HG02571 (cell line): Measurements from ENCODE around the gene C9orf43.

Source experiments
- ATAC-seq: cut with Tn5 transposase; IDR thresholded peaks from one replicate; pipeline ENCODE4 v1.9.1; 2021; ENCODE audit warnings: mild to moderate bottlenecking, moderate library complexity; ENCODE audit not compliant: unreplicated experiment

Gene C9orf43

DNA sequence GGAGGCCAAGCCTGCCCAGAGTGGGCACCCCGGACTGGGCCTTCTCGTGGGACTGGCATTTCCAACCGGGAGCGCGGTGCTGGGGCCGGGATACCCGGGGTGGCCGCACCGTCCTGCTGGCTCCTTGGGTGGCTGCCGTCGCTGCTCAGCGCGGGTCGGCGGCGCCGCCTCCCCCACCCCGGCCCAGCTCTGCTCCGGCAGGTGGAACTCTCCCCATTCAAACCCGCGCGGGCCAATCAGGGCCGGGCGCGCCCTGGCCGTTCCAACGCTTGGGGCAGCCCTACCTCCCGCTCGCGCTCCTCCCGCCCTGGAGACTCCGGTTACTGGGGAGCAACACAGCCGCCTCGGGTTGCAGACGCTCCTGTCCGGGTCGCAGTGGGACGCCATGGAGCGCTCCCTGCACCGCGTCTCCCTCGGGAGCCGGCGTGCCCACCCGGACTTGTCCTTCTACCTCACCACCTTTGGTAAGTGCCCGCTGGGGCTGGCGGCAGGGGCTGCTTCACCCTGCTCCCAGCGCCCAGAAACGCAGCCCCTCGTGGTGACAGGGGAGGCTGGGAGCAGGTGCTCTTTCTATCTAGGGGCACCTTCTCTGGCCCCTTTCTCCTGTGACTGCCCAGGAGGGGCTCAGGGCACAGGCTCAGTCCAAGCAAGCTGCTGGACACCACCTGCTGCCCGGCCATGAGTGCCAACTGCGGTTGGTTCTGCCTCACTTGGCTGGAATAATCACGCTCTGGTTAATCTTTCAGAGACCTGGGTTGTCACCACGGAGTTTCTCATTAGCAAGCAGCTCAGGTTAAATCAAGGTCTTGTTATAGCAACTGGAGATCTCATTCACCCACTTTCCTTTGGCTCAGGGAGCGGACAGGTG lies 53.1 kb downstream of the C9orf43 start, which contains the start of gene RGS3:
TSS of gene RGS3 (plus strand) at position 310 of the 868 bp plus-strand sequence. CDS start at position 386, 76 bp downstream.
- ATAC-seq = no peak

DNA sequence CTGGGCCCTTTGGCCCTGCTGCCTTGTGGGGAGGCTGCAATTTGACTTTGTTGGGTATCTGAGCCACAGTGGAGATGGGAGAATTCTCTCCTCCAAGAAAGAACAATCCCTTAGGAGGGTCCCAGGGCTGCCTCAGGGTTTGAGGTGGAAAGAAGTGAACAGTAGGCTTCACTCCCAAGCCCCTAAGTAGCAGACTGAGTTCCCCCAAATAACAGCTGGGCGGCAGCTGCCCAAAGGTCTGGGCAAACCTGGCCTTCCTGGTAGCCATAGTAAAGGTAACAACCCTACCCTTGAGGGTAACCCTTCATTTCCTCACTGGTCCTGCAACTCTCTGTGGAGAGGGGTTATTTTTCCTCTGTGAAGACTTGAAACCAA lies 53.7 kb downstream of the C9orf43 start:
- no peak for ATAC-seq

DNA sequence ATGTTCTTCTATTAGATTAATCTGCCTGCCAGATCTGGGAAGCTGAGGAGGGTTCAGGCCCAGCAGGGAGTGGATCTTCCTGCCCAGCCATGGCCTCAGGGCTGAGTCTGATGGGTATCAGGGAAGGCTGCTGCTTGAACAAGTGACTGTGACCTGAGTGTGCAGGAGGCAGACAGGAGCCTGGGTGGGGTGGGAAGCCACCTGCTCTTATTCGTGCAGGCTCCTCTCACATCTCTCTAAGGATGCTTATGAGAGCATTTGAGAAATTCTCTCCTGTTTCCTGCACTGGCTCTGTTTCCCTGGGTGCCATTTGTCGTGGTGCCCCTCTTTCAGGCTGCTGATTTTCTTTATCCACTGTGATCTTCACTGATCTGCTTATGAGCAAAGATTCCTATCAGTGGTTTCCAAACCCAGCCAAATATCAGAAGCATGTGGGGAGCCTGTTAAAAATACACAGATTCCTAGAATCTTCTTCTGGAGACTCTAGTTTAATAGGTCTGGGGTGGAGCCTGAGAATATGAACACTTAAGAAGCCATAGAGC lies 55.1 kb downstream of the C9orf43 start:
- ATAC-seq = no peak

DNA sequence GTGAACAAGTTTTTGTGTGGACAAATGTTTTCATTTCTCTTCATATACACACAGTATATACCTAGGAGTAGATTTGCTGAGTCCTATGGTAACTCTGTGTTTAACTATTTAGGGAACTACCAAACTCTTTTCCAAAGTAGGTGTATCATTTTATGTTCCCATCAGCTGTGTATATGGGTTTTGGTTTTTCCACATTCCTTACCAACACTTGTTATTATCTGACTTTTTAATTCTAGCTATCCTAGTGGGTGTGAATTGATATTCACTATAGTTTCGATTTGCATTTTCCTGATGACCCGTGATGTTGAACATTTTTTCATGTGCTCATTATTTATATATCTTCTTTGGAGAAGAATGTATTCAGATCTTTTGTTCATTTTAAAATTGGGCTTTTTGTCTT lies 56.6 kb downstream of the C9orf43 start:
- no peak for ATAC-seq

DNA sequence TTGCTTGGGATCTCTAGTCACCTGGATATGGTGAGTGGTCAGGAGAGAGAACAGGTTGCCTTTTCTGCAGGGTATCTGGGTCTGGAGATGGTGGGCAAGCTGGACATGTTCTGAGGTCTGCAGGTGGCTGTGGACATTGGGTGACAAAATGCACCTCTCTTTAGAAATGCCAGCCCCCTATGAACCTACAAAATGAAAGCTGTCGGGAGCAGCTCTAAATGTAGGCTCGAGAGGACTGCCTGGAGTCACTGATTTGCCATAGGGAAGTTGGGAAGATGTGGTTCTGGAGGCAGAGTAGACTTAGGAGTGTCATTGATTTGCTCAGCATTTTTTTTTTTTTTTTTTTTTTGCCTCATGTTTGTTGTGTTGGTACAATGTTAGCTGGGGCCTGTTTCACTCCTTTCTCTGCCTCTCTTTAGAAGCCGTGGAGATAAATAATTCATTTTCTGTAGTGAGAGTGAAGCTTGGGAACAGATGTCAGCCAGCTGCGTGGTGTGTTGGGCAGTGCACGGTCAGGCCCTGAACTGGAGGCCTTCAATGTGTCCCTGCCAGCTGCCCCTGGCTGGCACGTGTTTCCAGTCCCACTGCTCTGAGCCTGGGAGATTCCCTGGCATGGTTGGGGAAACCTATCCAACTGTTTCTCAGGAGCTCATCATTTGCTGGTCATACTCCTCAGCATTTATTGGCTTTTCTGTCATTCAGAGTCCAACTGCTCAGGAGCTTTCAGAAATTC lies 58.3 kb downstream of the C9orf43 start:
- no peak for ATAC-seq

DNA sequence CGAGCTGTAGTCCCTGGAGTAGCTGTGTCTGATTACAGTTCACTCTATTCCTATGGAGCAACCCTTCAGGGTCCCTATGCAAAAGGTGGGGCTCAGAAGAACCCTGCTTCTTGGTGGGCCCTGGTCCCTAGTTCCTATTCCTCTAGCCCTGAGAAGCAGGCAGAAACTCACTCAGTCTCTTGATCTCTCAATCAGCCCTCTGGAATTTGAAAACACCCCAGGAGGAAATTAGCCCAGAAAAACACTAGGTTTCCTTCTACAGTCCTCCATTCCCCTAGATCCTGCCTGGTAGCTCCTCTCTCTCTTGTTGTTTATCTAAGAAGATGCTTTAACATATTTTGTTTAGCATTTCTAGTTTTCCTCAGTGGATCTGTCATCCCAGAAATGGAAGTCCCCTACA lies 60.6 kb downstream of the C9orf43 start:
- no peak for ATAC-seq

DNA sequence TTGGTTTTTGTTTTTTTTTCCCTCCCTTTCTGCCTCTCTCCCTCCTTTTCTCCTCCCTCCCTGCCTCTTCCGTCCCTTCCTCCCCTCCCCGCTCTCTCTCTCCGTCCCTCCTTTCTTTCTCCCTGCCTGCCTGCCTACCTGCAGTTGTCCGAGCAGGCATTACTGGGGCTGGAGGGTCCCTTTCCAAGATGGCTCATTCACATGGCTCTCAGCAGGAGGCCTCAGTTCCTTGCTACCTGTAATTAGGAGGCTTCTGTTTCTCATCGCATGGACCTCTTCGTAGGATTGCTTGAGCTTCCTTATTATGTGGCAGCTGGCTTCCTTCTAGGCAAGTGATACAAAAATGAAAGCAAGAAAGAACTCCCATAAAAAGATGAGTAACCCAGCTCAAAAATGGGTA lies 61.0 kb downstream of the C9orf43 start:
- no peak for ATAC-seq

DNA sequence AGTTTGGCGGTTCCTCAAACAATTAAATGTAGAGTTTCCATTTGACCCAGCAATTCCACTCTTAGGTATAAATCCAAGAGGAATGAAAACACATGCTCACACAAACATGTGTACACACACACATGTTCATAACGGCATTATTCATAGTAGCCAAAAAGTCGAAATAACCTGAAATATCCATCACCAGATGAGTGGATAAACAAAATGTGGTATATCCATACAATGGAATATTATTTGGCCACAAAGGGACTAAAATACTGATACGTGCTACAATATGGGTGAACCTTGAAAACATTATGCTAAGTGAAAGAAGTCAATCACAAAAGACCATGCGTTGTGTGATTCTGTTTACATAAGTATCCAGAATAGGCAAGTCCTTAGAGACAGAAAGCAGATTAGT lies 61.7 kb downstream of the C9orf43 start:
- ATAC-seq = no peak

DNA sequence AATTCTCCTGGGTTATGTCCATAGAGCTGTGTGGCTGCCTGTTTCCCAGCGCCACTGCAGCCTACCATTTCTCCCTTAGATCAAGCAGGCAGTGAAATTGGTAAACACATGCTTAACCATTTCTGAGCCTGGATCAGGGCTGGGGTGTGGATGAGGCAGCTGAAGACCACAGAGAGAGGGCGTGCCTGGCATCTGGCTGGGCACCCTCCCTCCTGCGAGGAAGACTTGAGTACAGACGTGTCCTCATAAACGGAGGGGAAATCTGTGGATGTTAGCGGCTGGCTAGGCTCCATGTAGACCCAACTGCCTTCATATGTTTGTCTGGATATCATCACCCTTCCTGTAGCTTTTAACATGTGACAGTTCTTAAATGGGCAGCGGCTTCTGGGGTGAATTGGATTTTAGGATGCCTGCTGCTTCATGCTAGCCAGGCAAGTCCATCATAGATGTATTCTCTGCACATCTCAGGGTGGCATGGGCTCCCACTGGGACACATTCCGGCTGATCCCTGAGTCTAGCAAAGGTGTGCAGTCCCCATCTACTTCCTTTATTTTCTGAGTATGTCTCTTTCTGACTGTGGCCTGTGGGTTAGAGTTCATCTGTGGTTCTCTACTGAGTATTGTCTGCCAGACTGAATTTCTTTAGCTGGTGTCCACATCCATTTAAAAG lies 63.9 kb downstream of the C9orf43 start:
- no peak for ATAC-seq

DNA sequence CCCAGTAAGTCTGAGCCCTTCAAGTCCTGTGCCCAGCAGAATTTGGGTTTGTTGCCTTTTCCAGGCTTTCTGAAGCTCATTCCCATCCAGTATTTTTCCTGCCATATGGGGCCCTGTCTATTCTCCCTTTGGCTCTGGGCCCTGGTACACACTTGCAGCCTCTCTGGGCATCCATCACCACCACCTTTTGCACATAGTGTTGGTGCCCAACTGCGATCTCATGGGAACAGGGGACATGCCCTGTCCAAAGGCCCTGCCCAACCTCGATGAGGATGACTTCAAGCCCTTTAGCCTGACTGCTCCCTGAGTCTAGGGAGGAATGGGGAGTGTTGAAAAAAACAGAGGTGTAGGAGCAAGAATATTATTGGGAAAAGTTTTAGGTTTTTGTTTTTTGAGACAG lies 64.5 kb downstream of the C9orf43 start:
- ATAC-seq = no peak

DNA sequence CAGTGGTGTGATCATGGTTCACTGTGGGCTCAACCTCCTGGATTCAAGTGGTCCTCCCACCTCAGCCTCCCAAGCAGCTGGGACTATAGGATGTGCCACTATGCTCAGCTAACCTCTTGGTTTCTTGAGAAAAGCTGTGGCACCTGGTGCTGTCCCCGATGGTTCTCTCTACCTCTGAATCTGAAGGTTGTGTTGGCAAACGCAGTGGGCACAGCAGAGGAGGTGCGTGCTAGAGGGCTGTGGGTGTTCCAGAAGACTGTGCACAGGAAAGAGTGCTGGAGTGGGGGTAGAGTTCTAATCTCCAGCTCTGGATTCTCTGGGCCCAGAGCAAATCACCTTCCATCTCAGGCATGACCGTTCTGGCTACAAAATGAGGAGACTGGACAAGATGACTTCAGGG lies 65.4 kb downstream of the C9orf43 start:
- ATAC-seq = no peak

DNA sequence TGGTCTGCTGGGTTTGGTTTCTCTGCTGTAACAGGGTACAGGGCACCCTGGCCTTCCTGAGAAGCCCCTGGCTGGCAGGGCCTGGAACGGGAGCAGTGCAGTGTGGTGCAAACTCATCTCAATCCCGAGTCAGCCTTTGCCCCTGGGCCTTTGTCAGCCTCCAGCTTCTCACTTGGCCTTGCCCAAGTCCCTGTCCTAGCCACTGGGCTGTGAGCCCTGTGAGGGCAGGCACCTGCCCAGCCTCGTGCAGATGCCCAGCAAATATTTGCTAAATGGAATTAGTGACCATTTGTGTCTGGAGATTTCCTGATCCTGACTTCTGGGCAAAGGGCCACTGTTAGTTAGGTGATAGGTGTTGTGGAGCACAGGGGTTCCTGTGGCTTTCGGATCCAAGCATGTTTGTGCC lies 66.0 kb downstream of the C9orf43 start:
- no peak for ATAC-seq

DNA sequence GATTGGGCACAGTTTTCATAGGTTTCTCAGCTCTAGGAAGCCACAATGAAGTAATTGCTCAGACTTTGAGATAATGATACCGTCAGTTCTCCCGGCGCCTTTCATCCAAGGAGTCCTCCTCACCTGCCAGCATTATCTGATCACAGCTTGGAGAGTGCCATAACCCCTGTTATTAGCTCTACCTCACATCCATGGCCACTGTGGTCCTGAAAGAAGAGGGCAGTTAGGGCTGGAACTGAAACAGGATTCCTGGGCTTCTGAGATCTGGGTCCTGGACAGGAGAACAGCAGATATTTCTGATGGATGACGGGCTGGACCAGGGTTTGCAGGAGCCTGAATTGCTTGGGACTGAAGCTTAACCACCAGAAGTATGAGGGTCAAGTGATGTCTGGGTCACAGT lies 66.5 kb downstream of the C9orf43 start:
- ATAC-seq = no peak

DNA sequence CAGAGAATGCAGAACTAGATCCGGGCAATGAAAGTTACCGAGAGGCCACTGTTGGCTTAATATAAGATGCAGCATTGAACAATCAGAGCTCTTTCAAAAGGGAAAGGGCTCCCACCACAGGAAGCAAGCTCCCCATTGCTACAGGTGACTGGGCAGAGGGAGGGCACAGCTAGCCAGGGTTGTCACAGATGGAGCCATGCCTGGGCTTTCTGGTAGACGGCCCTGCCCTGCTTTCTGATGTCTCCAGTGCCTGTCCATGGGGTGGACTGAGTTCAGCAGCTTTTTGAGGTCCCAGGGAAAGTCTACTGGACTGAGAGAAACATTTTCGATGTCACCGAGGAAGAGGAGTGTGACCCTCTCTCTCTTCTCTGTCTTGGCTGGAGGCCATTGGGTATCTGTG lies 67.1 kb downstream of the C9orf43 start:
- ATAC-seq = no peak

DNA sequence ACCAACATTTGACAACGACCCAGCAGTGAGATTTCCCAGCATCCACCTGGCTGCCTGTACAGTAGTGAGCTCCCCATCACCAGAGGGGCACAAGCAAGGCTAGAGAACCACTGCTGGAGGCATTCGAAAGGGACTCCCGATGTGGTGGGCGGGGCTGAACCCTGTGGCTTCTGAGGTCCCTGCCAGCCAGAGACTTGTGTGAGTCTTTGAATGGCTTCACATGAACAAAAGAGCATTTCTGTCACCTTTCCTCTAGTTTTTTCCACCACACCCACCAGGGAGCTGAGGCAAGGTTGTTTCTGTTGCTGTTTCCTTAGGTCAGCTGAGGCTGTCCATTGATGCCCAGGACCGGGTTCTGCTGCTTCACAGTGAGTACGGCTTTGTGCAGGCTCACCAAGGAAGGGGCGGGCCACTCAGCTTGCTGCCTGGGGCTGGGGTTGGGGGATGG lies 68.7 kb downstream of the C9orf43 start:
- no peak for ATAC-seq
